ENCODE data around the gene ABCA3. TPM values are rescaled to one million over a fixed set of nuclear protein-coding genes. Genes with fewer than 3 reads are reported as not detected.
A peak's percentile ranks its signal among the peaks of the same experiment; 100 is the strongest.
"Not testable (repeated sequence)": the region's sequence is repeated elsewhere in the genome, so short reads cannot be mapped to it uniquely, and the experiment has no call there.

ABCA3 gene
- total RNA-seq, 1 experiment from 2014 or later = 6.2 TPM

GRCh38 chr16:2270070-2270462 lies 70.5 kb downstream of the ABCA3 start:
- peaks cover 14% of the 10 kb centered on the region for H3K4me1 ChIP-seq (replicated peaks; ENCODE audit: insufficient read depth)
- CTCF ChIA-PET = no interaction called here
- H4K20me1 ChIP-seq (ENCODE audit: insufficient read depth) = peaks cover 23% of the 10 kb centered on the region
- peaks cover 36% of the 10 kb centered on the region for H3K79me2 ChIP-seq (ENCODE audit: low read depth)
- TF ChIP-seq CTCF (conservative IDR thresholded peaks at IDR 0.05) = no peak
- no peak for TF ChIP-seq EZH2 (IDR thresholded peaks at IDR 0.05; ENCODE audit: low read depth)
- 0 out of 2 replicates have a peak, but pooled peaks cover 3% of the 10 kb centered on the region for H3K36me3 ChIP-seq (ENCODE audit: low read depth)
- no peak overlapping the region for H3K27ac ChIP-seq
- H3K4me2 ChIP-seq = no peak overlapping the region; the same call in 1 of the 2 replicates
- intact Hi-C loops (cut with micrococcal nuclease; ENCODE audit: unreplicated experiment) = no loop called here
- H3F3A ChIP-seq (ENCODE audit: insufficient read depth, low read depth) = peaks cover 12% of the 10 kb centered on the region; the same call in 1 of the 2 replicates
- no TSS peak for BruUV-seq (replicated peaks)
- H3K27me3 ChIP-seq (ENCODE audit: insufficient read depth, low read depth) = no peaks in the 10 kb centered on the region
- H3K4me3 ChIP-seq = no peak overlapping the region
- H3K9me3 ChIP-seq (ENCODE audit: insufficient read depth, low read depth) = no peaks in the 10 kb centered on the region
- no peak overlapping the region for H2AFZ ChIP-seq
- DNase-seq = no peak
- no peaks in the 10 kb centered on the region for H3K9me2 ChIP-seq (ENCODE audit: insufficient read depth)
- POLR2A ChIA-PET (ENCODE audit: unreplicated experiment) = no interaction called here

GRCh38 chr16:2267913-2268666 lies 72.4 kb downstream of the ABCA3 start, which contains the start of gene RNPS1:
TSS of gene RNPS1 (minus strand) at chr16:2268126. CDS start at chr16:2264643, 3,483 bp downstream.
- Histone ChIP-seq H3F3A (ENCODE audit: insufficient read depth, low read depth) (peaks cover 25% of the 10 kb centered on the region; the same call in 1 of the 2 replicates), H3K4me3 (peak within 1 kb of the TSS; percentile 92), H3K79me2 (ENCODE audit: low read depth) (peaks cover 55% of the 10 kb centered on the region), H3K27me3 (ENCODE audit: insufficient read depth, low read depth) (no peaks in the 10 kb centered on the region), H3K27ac (peak within 1 kb of the TSS; percentile 89), H3K9me2 (ENCODE audit: insufficient read depth) (no peaks in the 10 kb centered on the region), H3K4me1 (replicated peaks; ENCODE audit: insufficient read depth) (peaks cover 14% of the 10 kb centered on the region), H3K4me2 (peak within 1 kb of the TSS; percentile 94), H2AFZ (peak within 1 kb of the TSS; percentile 90), H4K20me1 (ENCODE audit: insufficient read depth) (peaks cover 40% of the 10 kb centered on the region), H3K36me3 (ENCODE audit: low read depth) (0 out of 2 replicates have a peak, but pooled peaks cover 3% of the 10 kb centered on the region), H3K9me3 (ENCODE audit: insufficient read depth, low read depth) (no peaks in the 10 kb centered on the region)
- POLR2A ChIA-PET (ENCODE audit: unreplicated experiment) = interaction anchor here (0.5 kb wide), 1 partner anchor 118 kb away, joined by 4 read pairs; no protein-coding TSS in a partner anchor
- peak; percentile 83 to 96 for DNase-seq
- no TSS peak for BruUV-seq (replicated peaks)
- intact Hi-C loops (cut with micrococcal nuclease; ENCODE audit: unreplicated experiment) = loop anchor here (1.0 to 2.0 kb wide), 2 partner anchors 45 to 161 kb away; partner anchors contain the start of genes CCNF and E4F1
- TF ChIP-seq EZH2 (IDR thresholded peaks at IDR 0.05; ENCODE audit: low read depth) = no peak
- TF ChIP-seq CTCF (conservative IDR thresholded peaks at IDR 0.05) = no peak
- CTCF ChIA-PET = no interaction called here

- H3K9me3 ChIP-seq (ENCODE audit: insufficient read depth, low read depth); H3K27me3 ChIP-seq (ENCODE audit: insufficient read depth, low read depth); DNase-seq; POLR2A ChIA-PET (ENCODE audit: unreplicated experiment); CTCF ChIA-PET; H3K36me3 ChIP-seq (ENCODE audit: low read depth); H3K9me2 ChIP-seq (ENCODE audit: insufficient read depth); BruUV-seq (replicated peaks); intact Hi-C loops (cut with micrococcal nuclease; ENCODE audit: unreplicated experiment): not testable (repeated sequence)
- Histone ChIP-seq H3K4me3 (peak overlapping the region; percentile 92), H3K4me1 (replicated peaks; ENCODE audit: insufficient read depth) (peaks cover 14% of the 10 kb centered on the region), H3K27ac (peak overlapping the region; percentile 89), H4K20me1 (ENCODE audit: insufficient read depth) (peaks cover 46% of the 10 kb centered on the region), H3K79me2 (ENCODE audit: low read depth) (peaks cover 61% of the 10 kb centered on the region), H3F3A (ENCODE audit: insufficient read depth, low read depth) (peaks cover 26% of the 10 kb centered on the region; the same call in 1 of the 2 replicates), H2AFZ (peak overlapping the region; percentile 90; the same call in 1 of the 2 replicates), H3K4me2 (peak overlapping the region; percentile 94)
Observed at GRCh38 chr16:2267505-2267912, 73.0 kb downstream of the ABCA3 start.

- intact Hi-C loops (cut with micrococcal nuclease; ENCODE audit: unreplicated experiment); CTCF ChIA-PET; H2AFZ ChIP-seq; POLR2A ChIA-PET (ENCODE audit: unreplicated experiment); H3K36me3 ChIP-seq (ENCODE audit: low read depth); H3K9me3 ChIP-seq (ENCODE audit: insufficient read depth, low read depth); H3K27me3 ChIP-seq (ENCODE audit: insufficient read depth, low read depth); H3K9me2 ChIP-seq (ENCODE audit: insufficient read depth): not testable (repeated sequence)
- Histone ChIP-seq H3K4me2 (peak overlapping the region; percentile 94), H3K79me2 (ENCODE audit: low read depth) (peaks cover 67% of the 10 kb centered on the region), H3K27ac (peak overlapping the region; percentile 89), H4K20me1 (ENCODE audit: insufficient read depth) (peaks cover 52% of the 10 kb centered on the region), H3K4me3 (peak overlapping the region; percentile 92), H3F3A (ENCODE audit: insufficient read depth, low read depth) (peaks cover 32% of the 10 kb centered on the region; the same call in 1 of the 2 replicates), H3K4me1 (replicated peaks; ENCODE audit: insufficient read depth) (peaks cover 14% of the 10 kb centered on the region)
- BruUV-seq (replicated peaks) = TSS peak; percentile 43
- DNase-seq = peak; percentile 24 to 55
Observed at GRCh38 chr16:2266887-2267286, 73.6 kb downstream of the ABCA3 start.

GRCh38 chr16:2263026-2263425 lies 77.5 kb downstream of the ABCA3 start:
- H3K36me3 ChIP-seq (ENCODE audit: low read depth) = peaks cover 39% of the 10 kb centered on the region
- CTCF ChIA-PET = interaction anchor here (0.5 kb wide), 1 partner anchor 11 kb away, joined by 3 read pairs; no protein-coding TSS in a partner anchor
- intact Hi-C loops (cut with micrococcal nuclease; ENCODE audit: unreplicated experiment) = not testable (repeated sequence)

More at GRCh38 chr16:2263026-2263425, 77.5 kb downstream of the ABCA3 start:
- H3K27me3 ChIP-seq (ENCODE audit: insufficient read depth, low read depth); H3K9me3 ChIP-seq (ENCODE audit: insufficient read depth, low read depth); H3K4me2 ChIP-seq; DNase-seq; H2AFZ ChIP-seq; H3K4me3 ChIP-seq; POLR2A ChIA-PET (ENCODE audit: unreplicated experiment); BruUV-seq (replicated peaks); H3K27ac ChIP-seq; H3K9me2 ChIP-seq (ENCODE audit: insufficient read depth): not testable (repeated sequence)
- Histone ChIP-seq H4K20me1 (ENCODE audit: insufficient read depth) (peaks cover 80% of the 10 kb centered on the region), H3F3A (ENCODE audit: insufficient read depth, low read depth) (peaks cover 67% of the 10 kb centered on the region), H3K79me2 (ENCODE audit: low read depth) (peaks cover 86% of the 10 kb centered on the region), H3K4me1 (replicated peaks; ENCODE audit: insufficient read depth) (peaks cover 14% of the 10 kb centered on the region)
